Caki2 (cell line): ENCODE data around the gene ADAMTS14. TPM values are rescaled to one million over a fixed set of nuclear protein-coding genes. Genes with fewer than 3 reads are reported as not detected.

Experiments
- DNase-seq: peaks from one replicate; pipeline ENCODE4 v3.0.0-alpha.2; 2015; ENCODE audit warnings: low read depth
- in situ Hi-C: cut with HindIII; loops from 2 replicates; pipeline ENCODE4 v1.10.0; 2016; ENCODE audit warnings: low sequenced_read_pairs, low pct_unique_long_range_greater_than_20kb, mixed read lengths
- total RNA-seq: library from RNA; depleted of rRNA; stranded (reverse); fragments of >200 nt; shearing (Covaris generic); gene quantifications from 2 replicates; pipeline ENCODE4 v1.2.3, GENCODE V29; 2014; ENCODE audit warnings: low replicate concordance

The ADAMTS14 gene
- total RNA-seq, 1 experiment from 2014 or later: 0.37 TPM

- no peak for DNase-seq
- in situ Hi-C loops: no loop called here
Observed at GRCh38 chr10:70738006-70738760, 65.9 kb downstream of the ADAMTS14 start.

- in situ Hi-C loops: no loop called here
- no peak for DNase-seq
Observed at GRCh38 chr10:70738761-70739121, 66.4 kb downstream of the ADAMTS14 start.

GRCh38 chr10:70740406-70741288 is 68.3 kb downstream of the ADAMTS14 start:
- DNase-seq: no peak
- in situ Hi-C loops: no loop called here

GRCh38 chr10:70742537-70743429 is 70.5 kb downstream of the ADAMTS14 start:
- DNase-seq: no peak

GRCh38 chr10:70743430-70743788 is 71.1 kb downstream of the ADAMTS14 start:
- no peak for DNase-seq
- in situ Hi-C loops: no loop called here

More at GRCh38 chr10:70742537-70743429, 70.5 kb downstream of the ADAMTS14 start:
- in situ Hi-C loops: no loop called here

- in situ Hi-C loops: no loop called here
- DNase-seq: no peak
Observed at GRCh38 chr10:70743879-70744278, 71.6 kb downstream of the ADAMTS14 start.

- in situ Hi-C loops: no loop called here
- no peak for DNase-seq
Observed at GRCh38 chr10:70744617-70745143, 72.4 kb downstream of the ADAMTS14 start.

- DNase-seq: no peak
- in situ Hi-C loops: no loop called here
Observed at GRCh38 chr10:70745555-70745954, 73.2 kb downstream of the ADAMTS14 start.

GRCh38 chr10:70747192-70747965 is 75.1 kb downstream of the ADAMTS14 start:
- DNase-seq: no peak
- in situ Hi-C loops: no loop called here

GRCh38 chr10:70748305-70748704 is 76.0 kb downstream of the ADAMTS14 start:
- in situ Hi-C loops: no loop called here
- no peak for DNase-seq

GRCh38 chr10:70748801-70749573 is 76.7 kb downstream of the ADAMTS14 start:
- no peak for DNase-seq
- in situ Hi-C loops: no loop called here

- in situ Hi-C loops: no loop called here
- DNase-seq: no peak
Observed at GRCh38 chr10:70749756-70750155, 77.5 kb downstream of the ADAMTS14 start.

GRCh38 chr10:70750156-70750703 is 77.9 kb downstream of the ADAMTS14 start:
- DNase-seq: no peak
- in situ Hi-C loops: no loop called here

GRCh38 chr10:70751356-70751755 is 79.0 kb downstream of the ADAMTS14 start:
- in situ Hi-C loops: no loop called here

GRCh38 chr10:70751991-70752390 is 79.7 kb downstream of the ADAMTS14 start:
- no peak for DNase-seq
- in situ Hi-C loops: no loop called here

More at GRCh38 chr10:70751356-70751755, 79.0 kb downstream of the ADAMTS14 start:
- no peak for DNase-seq

- in situ Hi-C loops: no loop called here
- no peak for DNase-seq
Observed at GRCh38 chr10:70752571-70752970, 80.3 kb downstream of the ADAMTS14 start.
